ENCODE data around the gene FERMT1.
"Not testable (repeated sequence)": the region's sequence is repeated elsewhere in the genome, so short reads cannot be mapped to it uniquely, and the experiment has no call there.

Gene FERMT1

GRCh38 chr20:6039766-6040165, 83.1 kb downstream of the FERMT1 start:
- DNase-seq (ENCODE audit: low spot score): no peak

- no peak for DNase-seq (ENCODE audit: low spot score)
These were observed 84.6 kb downstream of the FERMT1 start for GRCh38 chr20:6038256-6038655.

GRCh38 chr20:6037082-6037481, 85.7 kb downstream of the FERMT1 start:
- no peak for DNase-seq (ENCODE audit: low spot score)

GRCh38 chr20:6036213-6036612, 86.6 kb downstream of the FERMT1 start:
- DNase-seq (ENCODE audit: low spot score): no peak

- no peak for DNase-seq (ENCODE audit: low spot score)
These were observed 88.5 kb downstream of the FERMT1 start for GRCh38 chr20:6034134-6034969.

- not testable (repeated sequence) for DNase-seq (ENCODE audit: low spot score)
These were observed 89.9 kb downstream of the FERMT1 start for GRCh38 chr20:6032907-6033306.

- no peak for DNase-seq (ENCODE audit: low spot score)
These were observed 92.3 kb downstream of the FERMT1 start for GRCh38 chr20:6030453-6031080.

- no peak for DNase-seq (ENCODE audit: low spot score)
These were observed 93.3 kb downstream of the FERMT1 start for GRCh38 chr20:6029538-6029937.

- no peak for DNase-seq (ENCODE audit: low spot score)
These were observed 94.0 kb downstream of the FERMT1 start for GRCh38 chr20:6028818-6029217.

- DNase-seq (ENCODE audit: low spot score): no peak
These were observed 96.8 kb downstream of the FERMT1 start for GRCh38 chr20:6026051-6026450.

All from CD4-positive, alpha-beta T cell treated with Interleukin-6 at 100 ng/mL for 8 hours (primary cell).